HepG2 (cell line): ENCODE measurements around the gene LRRC4C. TPM values are rescaled to one million over a fixed set of nuclear protein-coding genes. Genes with fewer than 3 reads are reported as not detected.
"Not testable (repeated sequence)": the region's sequence is repeated elsewhere in the genome, so short reads cannot be mapped to it uniquely, and the experiment has no call there.

Source experiments
- ATAC-seq: fragments of 200-7000 bp; cut with Tn5 transposase; 3 replicates; pipeline ENCODE4 v1.9.1; 2020; ENCODE audit warnings: mild to moderate bottlenecking, moderate library complexity
- BruUV-seq: library from RNA; stranded (reverse); fragments of 400-500 nt; replicated peaks from 2 replicates; lab custom pipeline; 2021; lab: Mats Ljungman, UMichigan
- CTCF ChIA-PET: fragments of 300-600 bp; formaldehyde crosslinking; extraction: SDS; loops from one replicate; lab custom pipeline; 2021; ENCODE audit warnings: low total read pairs, inconsistent platforms, low intra/inter-chr PET ratio; lab: Yijun Ruan, JAX
- POLR2A ChIA-PET: fragments of 350-600 bp; sonication (Branson Sonifier 250); formaldehyde crosslinking; loops from one replicate; lab custom pipeline; 2020; ENCODE audit warnings: antibody characterized with exemption, inconsistent platforms; lab: Yijun Ruan, JAX
- DNase-seq: peaks from one replicate; pipeline ENCODE4 v3.0.0-alpha.2; 2015; ENCODE audit warnings: low spot score
- FAIRE-seq: peaks from 3 replicates; lab custom pipeline; 2011; peaks lifted over from hg19 to GRCh38; lab: Jason Lieb, UNC
- H2AFZ ChIP-seq: one replicate; pipeline ENCODE4 v1.6.1; 2011; ENCODE audit warnings: low read length, inconsistent platforms
- H3K27ac ChIP-seq: fragments of 300-600 bp; 3 replicates; pipeline ENCODE4 v1.8.0; 2011; ENCODE audit warnings: mixed run types, mild to moderate bottlenecking, mixed read lengths, low read length, inconsistent platforms; ENCODE audit not compliant: insufficient read depth; ENCODE audit errors: extremely low read length
- H3K27me3 ChIP-seq, 2 experiments: fragments of 200-600 bp in 1 of 2; 2 replicates in 1 of 2; 3 replicates in 1 of 2; pipeline versions ENCODE4 v1.6.0 to v1.8.0; 2011; ENCODE audit warnings: low read length in 2 of 2, mild to moderate bottlenecking in 2 of 2, moderate library complexity in 2 of 2, inconsistent platforms in 1 of 2; ENCODE audit not compliant: insufficient read depth in 2 of 2, control insufficient read depth in 1 of 2
- H3K36me3 ChIP-seq, 2 experiments: fragments of 200-600 bp in 1 of 2; replicated peaks in 1 of 2; 2 replicates in 1 of 2; 3 replicates in 1 of 2; pipeline versions ENCODE4 v1.5.1 to v1.8.0; 2011; ENCODE audit warnings: low read length in 2 of 2, inconsistent platforms in 1 of 2; ENCODE audit not compliant: insufficient read depth in 2 of 2, control insufficient read depth in 1 of 2
- H3K4me1 ChIP-seq: 2 replicates; pipeline ENCODE4 v1.5.1; 2012; ENCODE audit warnings: low read length, inconsistent platforms; ENCODE audit not compliant: insufficient read depth
- H3K4me2 ChIP-seq: 2 replicates; pipeline ENCODE4 v1.6.0; 2011; ENCODE audit warnings: low read depth, low read length, inconsistent platforms
- H3K4me3 ChIP-seq, 3 experiments: fragments of 200-600 bp in 1 of 3; sonication (generic), shearing (Covaris generic) in 1 of 3; replicated peaks in 1 of 3; 2 replicates each; pipeline ENCODE4 v1.5.1; 2011 to 2016; ENCODE audit warnings: low read length in 3 of 3, inconsistent platforms in 2 of 3, low read depth in 2 of 3, mild to moderate bottlenecking in 2 of 3, control low read depth in 1 of 3, mixed read lengths in 1 of 3; ENCODE audit not compliant: insufficient read depth in 1 of 3
- H3K79me2 ChIP-seq: one replicate; pipeline ENCODE4 v1.6.1; 2011; ENCODE audit warnings: low read length, inconsistent platforms; ENCODE audit not compliant: insufficient read depth
- H3K9ac ChIP-seq: 2 replicates; pipeline ENCODE4 v1.6.0; 2011; ENCODE audit warnings: mild to moderate bottlenecking, low read depth, low read length, inconsistent platforms; ENCODE audit not compliant: insufficient read depth
- H3K9me3 ChIP-seq: 2 replicates; pipeline ENCODE4 v1.5.1; 2012; ENCODE audit warnings: mild to moderate bottlenecking, low read length
- H4K20me1 ChIP-seq: 2 replicates; pipeline ENCODE4 v1.6.0; 2011; ENCODE audit warnings: inconsistent platforms, mild to moderate bottlenecking, low read length, moderate library complexity; ENCODE audit not compliant: insufficient read depth
- ELF1 ChIP-seq: sonication (generic); formaldehyde crosslinking; IDR thresholded peaks from 2 replicates; pipeline ENCODE4 v1.4.0; 2020; ENCODE audit warnings: missing genetic modification reagents
- MBD4 ChIP-seq: IDR thresholded peaks from 2 replicates; pipeline ENCODE4 v1.6.1; 2012; ENCODE audit warnings: low read length, inconsistent platforms, borderline replicate concordance
- ZFAT ChIP-seq: sonication (generic); formaldehyde crosslinking; conservative IDR thresholded peaks from 2 replicates; pipeline ENCODE4 v1.8.1; 2023; ENCODE audit warnings: missing genetic modification reagents, inconsistent platforms
- WGBS: methylation state at CpG from one replicate; pipeline ENCODE4 v1.1.6; 2017; ENCODE audit warnings: low lambda C conversion rate; 5-methylcytosine and 5-hydroxymethylcytosine counted together
- in situ Hi-C: cut with HindIII; loops from 2 replicates; pipeline ENCODE4 v1.10.0; 2017; ENCODE audit warnings: low pct_unique_long_range_greater_than_20kb; ENCODE audit not compliant: extremely low pct_ligation_motif_present
- intact Hi-C: fragments of 100-400 bp; cut with micrococcal nuclease; formaldehyde crosslinking; loops from one replicate; pipeline ENCODE4 v1.10.0; 2022; ENCODE audit not compliant: unreplicated experiment
- polyA plus RNA-seq, 8 experiments: library from polyadenylated mRNA; depleted of rRNA in 3 of 8; stranded (reverse) in 7 of 8; unstranded in 1 of 8; fragments of >200 nt; fragmentation: Illumina TruSeq in 4 of 8; extraction: Trizol in 4 of 8; gene quantifications; 2 replicates each; pipeline versions ENCODE4 v1.2.1 to v1.2.3, GENCODE V29; 2011 to 2016; ENCODE audit warnings: low read depth in 4 of 8, missing spikeins in 1 of 8, mixed read lengths in 1 of 8; ENCODE audit not compliant: insufficient read depth in 1 of 8
- total RNA-seq, 5 experiments: library from RNA; depleted of rRNA; stranded (reverse); fragments of >200 nt; fragmentation: Illumina TruSeq; extraction: Trizol; gene quantifications; 2 replicates each; pipeline ENCODE4 v1.2.3, GENCODE V29; 2016; ENCODE audit warnings: low read depth in 1 of 5

LRRC4C gene
- total and polyA plus RNA-seq, 2 of the 13 experiments (the other 11 are each of a cell fraction or from before 2014, with no cell fraction given) = not detected

DNA sequence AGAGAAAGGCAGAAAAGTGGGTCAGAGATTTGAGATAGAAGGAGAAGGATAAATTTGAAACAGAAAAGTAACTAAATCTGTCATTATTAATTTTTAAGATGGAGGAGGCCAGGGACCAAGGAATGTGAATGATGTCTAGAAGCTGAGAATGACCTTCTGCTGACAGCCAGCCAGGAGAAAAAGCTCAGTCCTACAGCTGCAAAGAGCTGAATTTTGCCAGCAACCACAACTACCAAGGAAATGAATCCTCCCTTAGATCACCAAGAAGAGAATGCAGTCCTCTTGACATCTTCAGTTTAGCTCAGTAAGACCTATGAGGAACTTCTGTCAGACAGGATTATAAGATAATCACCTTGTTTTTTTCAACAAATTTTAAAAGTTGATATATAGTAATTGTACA lies 538.2 kb downstream of the LRRC4C start:
- TF ChIP-seq MBD4 (no peak), ZFAT (CRISPR knock-in tag) (no peak), ELF1 (CRISPR knock-in tag) (no peak)
- no peak overlapping the region for H3K27ac ChIP-seq
- ATAC-seq = no peak
- ChIA-PET CTCF (no interaction called here), POLR2A (no interaction called here)
- no peaks in the 10 kb centered on the region for H3K79me2 ChIP-seq
- peaks cover 8% of the 10 kb centered on the region; the same call in 1 of the 2 replicates for H3K9me3 ChIP-seq
- in situ Hi-C loops = no loop called here
- no peaks in the 10 kb centered on the region for H4K20me1 ChIP-seq
- BruUV-seq = no TSS peak
- DNase-seq = no peak
- H3K36me3 ChIP-seq = no peaks in the 10 kb centered on the region
- no peak overlapping the region for H3K9ac ChIP-seq
- H3K4me2 ChIP-seq = no peak overlapping the region
- no peak overlapping the region for H2AFZ ChIP-seq
- FAIRE-seq = no peak
- no peak overlapping the region for H3K4me3 ChIP-seq
- no peaks in the 10 kb centered on the region for H3K4me1 ChIP-seq
- no peaks in the 10 kb centered on the region for H3K27me3 ChIP-seq
- intact Hi-C loops = no loop called here

DNA sequence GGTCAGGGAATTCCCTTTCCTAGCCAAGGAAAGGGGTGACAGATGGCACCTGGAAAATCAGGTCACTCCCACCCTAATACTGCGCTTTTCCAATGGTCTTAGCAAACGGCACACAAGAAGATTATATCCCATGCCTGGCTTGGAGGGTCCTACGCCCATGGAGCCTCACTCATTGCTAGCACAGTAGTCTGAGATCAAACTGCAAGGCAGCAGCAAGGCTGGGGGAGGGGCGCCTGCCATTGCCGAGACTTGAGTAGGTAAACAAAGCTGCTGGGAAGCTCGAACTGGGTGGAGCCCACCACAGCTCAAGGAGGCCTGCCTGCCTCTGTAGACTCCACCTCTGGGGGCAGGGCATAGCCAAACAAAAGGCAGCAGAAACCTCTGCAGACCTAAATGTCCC lies 548.7 kb downstream of the LRRC4C start:
- intact Hi-C loops, FAIRE-seq, H3K4me3 ChIP-seq: not testable (repeated sequence)

More for the DNA sequence above, 548.7 kb downstream of the LRRC4C start:
- DNase-seq, in situ Hi-C loops, H3K9ac ChIP-seq, H3K9me3 ChIP-seq, H3K27ac ChIP-seq, POLR2A ChIA-PET, H3K79me2 ChIP-seq, H3K27me3 ChIP-seq, H2AFZ ChIP-seq, H3K36me3 ChIP-seq, H4K20me1 ChIP-seq, ATAC-seq, H3K4me2 ChIP-seq, BruUV-seq, CTCF ChIA-PET, H3K4me1 ChIP-seq: not testable (repeated sequence)
- 0% methylated on average over 1 of the region's 6 CpGs for WGBS
